Gastrocnemius medialis (tissue), 4 donors: ENCODE measurements around the gene ENTPD8. TPM values are rescaled to one million over a fixed set of nuclear protein-coding genes. Genes with fewer than 3 reads are reported as not detected.

ENCODE experiments used
- ATAC-seq, 2 donors: fragments of 150-250 bp; one replicate each; pipeline ENCODE4 v1.9.1; 2016
- DNase-seq, 2 donors: peaks; one replicate each; pipeline ENCODE4 v3.0.0-alpha.2; 2019
- H3K27ac ChIP-seq, 4 donors: fragments of 200-600 bp; sonication (generic); 1 replicate in 1 of 4; 2 replicates in 3 of 4; pipeline ENCODE4 v1.5.1; 2016 to 2018; ENCODE audit warnings: mild to moderate bottlenecking in 2 of 4, moderate library complexity in 1 of 4
- H3K27me3 ChIP-seq, 3 donors: fragments of 200-600 bp; sonication (generic) in 2 of 3; 1 replicate in 1 of 3; 2 replicates in 2 of 3; pipeline versions ENCODE4 v1.5.1 to v1.6.0; 2016 to 2019; ENCODE audit warnings: mild to moderate bottlenecking in 1 of 3, moderate library complexity in 1 of 3
- H3K36me3 ChIP-seq, 2 donors: fragments of 200-600 bp; sonication (generic) in 1 of 2; one replicate each; pipeline ENCODE4 v1.5.1; 2017 to 2018
- H3K4me1 ChIP-seq, 2 donors: fragments of 200-600 bp; sonication (generic) in 1 of 2; one replicate each; pipeline ENCODE4 v1.5.1; 2016 to 2017; ENCODE audit warnings: mild to moderate bottlenecking in 2 of 2
- H3K4me3 ChIP-seq, 4 donors: fragments of 200-600 bp; sonication (generic) in 3 of 4; 1 replicate in 1 of 4; 2 replicates in 3 of 4; pipeline ENCODE4 v1.5.1; 2016 to 2019; ENCODE audit warnings: mild to moderate bottlenecking in 2 of 4
- H3K9me3 ChIP-seq, 3 donors: fragments of 200-600 bp; sonication (generic) in 2 of 3; 1 replicate in 1 of 3; 2 replicates in 2 of 3; pipeline ENCODE4 v1.5.1; 2016 to 2019
- POLR2A ChIP-seq, 2 donors: fragments of 450-650 bp; IDR thresholded peaks; one replicate each; pipeline ENCODE4 v1.6.1; 2017; ENCODE audit warnings: antibody characterized with exemption in 2 of 2, mild to moderate bottlenecking in 2 of 2, moderate library complexity in 2 of 2
- in situ Hi-C, 4 donors: fragments of 200-750 bp; cut with MboI; loops; one replicate each; pipeline versions ENCODE4 v1.15.0 to v1.8.0; 2017; ENCODE audit warnings: low sequenced_read_pairs in 4 of 4
- intact Hi-C: fragments of 100-400 bp; cut with DNase I; formaldehyde crosslinking; loops from one replicate; pipeline ENCODE4 v1.15.1; 2023; ENCODE audit warnings: low total_unique reads
- microRNA-seq, 2 donors: library from miRNA; unstranded; fragments of <30 nt; microRNA quantifications; one replicate each; pipeline ENCODE4, GENCODE V29; 2016; ENCODE audit warnings: borderline replicate concordance in 2 of 2
- total RNA-seq, 4 donors: library from RNA; depleted of rRNA; stranded (reverse); fragments of >200 nt; gene quantifications; one replicate each; pipeline versions ENCODE4 v1.1.0 to v1.2.3, GENCODE V29; 2016
- TF ChIP-seq, protein P1 (sequence below), 5 experiments: fragments of 450-650 bp in 3 of 5; fragments of 200-600 bp in 2 of 5; sonication (generic) in 2 of 5; IDR thresholded peaks in 4 of 5; conservative IDR thresholded peaks in 1 of 5; 1 replicate in 4 of 5; 2 replicates in 1 of 5; pipeline ENCODE4 v1.5.1; 2016 to 2019; ENCODE audit warnings: antibody characterized with exemption in 5 of 5, mild to moderate bottlenecking in 3 of 5, moderate library complexity in 3 of 5

Gene ENTPD8
- total RNA-seq, 4 donors from 2014 or later: 0.23 TPM; not detected in 3

GRCh38 chr9:137385061-137385655, 56.0 kb downstream of the ENTPD8 start:
- in situ Hi-C loops (no loop called here), intact Hi-C loops (no loop called here)
- H3K9me3 ChIP-seq: no peaks in the 10 kb centered on the region
- no peak for ATAC-seq
- H3K4me1 ChIP-seq: no peaks in the 10 kb centered on the region
- H3K27me3 ChIP-seq: no peaks in the 10 kb centered on the region
- no peak for DNase-seq
- no peaks in the 10 kb centered on the region for H3K36me3 ChIP-seq
- H3K4me3 ChIP-seq: no peak overlapping the region
- no peak for TF ChIP-seq POLR2A (IDR thresholded peaks at IDR 0.05)
- TF ChIP-seq, protein P1, sequence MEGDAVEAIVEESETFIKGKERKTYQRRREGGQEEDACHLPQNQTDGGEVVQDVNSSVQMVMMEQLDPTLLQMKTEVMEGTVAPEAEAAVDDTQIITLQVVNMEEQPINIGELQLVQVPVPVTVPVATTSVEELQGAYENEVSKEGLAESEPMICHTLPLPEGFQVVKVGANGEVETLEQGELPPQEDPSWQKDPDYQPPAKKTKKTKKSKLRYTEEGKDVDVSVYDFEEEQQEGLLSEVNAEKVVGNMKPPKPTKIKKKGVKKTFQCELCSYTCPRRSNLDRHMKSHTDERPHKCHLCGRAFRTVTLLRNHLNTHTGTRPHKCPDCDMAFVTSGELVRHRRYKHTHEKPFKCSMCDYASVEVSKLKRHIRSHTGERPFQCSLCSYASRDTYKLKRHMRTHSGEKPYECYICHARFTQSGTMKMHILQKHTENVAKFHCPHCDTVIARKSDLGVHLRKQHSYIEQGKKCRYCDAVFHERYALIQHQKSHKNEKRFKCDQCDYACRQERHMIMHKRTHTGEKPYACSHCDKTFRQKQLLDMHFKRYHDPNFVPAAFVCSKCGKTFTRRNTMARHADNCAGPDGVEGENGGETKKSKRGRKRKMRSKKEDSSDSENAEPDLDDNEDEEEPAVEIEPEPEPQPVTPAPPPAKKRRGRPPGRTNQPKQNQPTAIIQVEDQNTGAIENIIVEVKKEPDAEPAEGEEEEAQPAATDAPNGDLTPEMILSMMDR (IDR thresholded peaks at IDR 0.05 in 4 of 5, conservative IDR thresholded peaks at IDR 0.05 in 1 of 5): no peak
- no peak overlapping the region for H3K27ac ChIP-seq

Small RNA genes within 50 kb of the gene (microRNA-seq; reads per million reads assigned to microRNA genes)
- gene MIR7114: 0 to 2.4 reads per million in 2 donors

Other genes with a start within 250 kb of the ENTPD8 start
- gene TPRN, start 240.6 kb downstream of the ENTPD8 start, total RNA-seq: 10 to 100 TPM in 1 of 4 donors, 1 to 10 TPM in 3; 3.4 to 10.2 (median 6.3) TPM
- 10 to 100 TPM; 24.7 to 45.9 (median 32.0) TPM for gene TMEM203, start 235.7 kb downstream of the ENTPD8 start, total RNA-seq
- 1 to 10 TPM; 2.4 to 5.0 (median 4.1) TPM for gene NDOR1, start 235.7 kb downstream of the ENTPD8 start, total RNA-seq
- gene RNF208, start 219.1 kb downstream of the ENTPD8 start, total RNA-seq: 1 to 10 TPM; 1.1 to 6.5 (median 1.5) TPM
- under 1 TPM in 1 of 4 donors, not detected in 3; 0.42 TPM for gene CYSRT1, start 216.2 kb downstream of the ENTPD8 start, total RNA-seq
- gene RNF224, start 213.9 kb downstream of the ENTPD8 start, total RNA-seq: not detected
- gene SLC34A3, start 210.5 kb downstream of the ENTPD8 start, total RNA-seq: not detected
- 100 to 1,000 TPM; 222 to 495 (median 363) TPM for gene TUBB4B, start 200.1 kb downstream of the ENTPD8 start, total RNA-seq
- not detected for gene STPG3, start 190.1 kb downstream of the ENTPD8 start, total RNA-seq
- 10 to 100 TPM; 21.6 to 61.5 (median 39.4) TPM for gene NELFB, start 186.0 kb downstream of the ENTPD8 start, total RNA-seq
- gene TOR4A, start 163.6 kb downstream of the ENTPD8 start, total RNA-seq: 1 to 10 TPM; 1.2 to 2.8 (median 1.7) TPM
- gene NRARP, start 139.1 kb downstream of the ENTPD8 start, total RNA-seq: 1 to 10 TPM; 1.9 to 5.4 (median 3.4) TPM
- gene EXD3, start 18.2 kb downstream of the ENTPD8 start, total RNA-seq: 10 to 100 TPM in 1 of 4 donors, 1 to 10 TPM in 3; 4.8 to 12.5 (median 6.4) TPM
- gene NOXA1, start 18.0 kb downstream of the ENTPD8 start, total RNA-seq: 1 to 10 TPM in 3 of 4 donors, under 1 TPM in 1; 0.41 to 2.5 (median 1.8) TPM
- 1 to 10 TPM; 4.4 to 8.4 (median 7.1) TPM for gene NSMF, start 18.0 kb upstream of the ENTPD8 start, total RNA-seq
- 10 to 100 TPM in 1 of 4 donors, 1 to 10 TPM in 3; 4.5 to 10.5 (median 9.4) TPM for gene PNPLA7, start 109.0 kb upstream of the ENTPD8 start, total RNA-seq
- gene MRPL41, start 110.5 kb upstream of the ENTPD8 start, total RNA-seq: 100 to 1,000 TPM; 107 to 137 (median 126) TPM
- 10 to 100 TPM in 3 of 4 donors, 1 to 10 TPM in 1; 10.0 to 25.2 (median 13.6) TPM for gene DPH7, start 137.6 kb upstream of the ENTPD8 start, total RNA-seq
- gene ZMYND19, start 149.2 kb upstream of the ENTPD8 start, total RNA-seq: 10 to 100 TPM in 2 of 4 donors, 1 to 10 TPM in 2; 5.8 to 15.2 (median 11.8) TPM
- 10 to 100 TPM; 20.5 to 23.7 (median 23.3) TPM for gene ARRDC1, start 164.3 kb upstream of the ENTPD8 start, total RNA-seq
- 10 to 100 TPM; 38.6 to 77.8 (median 54.3) TPM for gene EHMT1, start 177.6 kb upstream of the ENTPD8 start, total RNA-seq